HEK293 (cell line): ENCODE measurements around the gene GAPDHS.

Source experiments
- CTCF ChIA-PET: fragments of 350-600 bp; formaldehyde crosslinking; extraction: SDS; loops from one replicate; lab custom pipeline; 2021; ENCODE audit warnings: antibody characterized with exemption; lab: Yijun Ruan, JAX
- POLR2A ChIA-PET: fragments of 300-600 bp; formaldehyde crosslinking; extraction: SDS; loops from one replicate; lab custom pipeline; 2020; ENCODE audit warnings: antibody characterized with exemption, inconsistent platforms; lab: Yijun Ruan, JAX
- H3K27ac ChIP-seq: fragments of 200-500 bp; sonication (Bioruptor generic); 2 replicates; pipeline ENCODE4 v1.5.1; 2014; ENCODE audit warnings: low read depth, low read length, control low read depth, inconsistent platforms; ENCODE audit errors: extremely low read depth
- H3K36me3 ChIP-seq, 2 experiments: fragments of 200-500 bp in 1 of 2; sonication (Bioruptor generic) in 1 of 2; 1 replicate in 1 of 2; 2 replicates in 1 of 2; pipeline ENCODE4 v1.5.1; 2014 to 2017; ENCODE audit warnings: inconsistent platforms in 2 of 2, low read length in 2 of 2; ENCODE audit not compliant: control insufficient read depth in 2 of 2, insufficient read depth in 1 of 2
- H3K4me1 ChIP-seq: fragments of 200-500 bp; sonication (Bioruptor generic); 2 replicates; pipeline ENCODE4 v1.5.1; 2014; ENCODE audit warnings: mild to moderate bottlenecking, low read length, inconsistent platforms; ENCODE audit not compliant: control insufficient read depth, insufficient read depth
- H3K4me3 ChIP-seq: 2 replicates; pipeline ENCODE4 v1.5.1; 2011; ENCODE audit warnings: low read depth, mild to moderate bottlenecking, control low read depth, low read length, moderate library complexity
- H3K9me3 ChIP-seq: fragments of 200-500 bp; sonication (Bioruptor generic); 2 replicates; pipeline ENCODE4 v1.5.1; 2014; ENCODE audit warnings: low read depth, low read length, inconsistent platforms; ENCODE audit not compliant: control insufficient read depth, insufficient read depth
- GLIS2 ChIP-seq: fragments of 450-650 bp; formaldehyde crosslinking; IDR thresholded peaks from 2 replicates; pipeline ENCODE4 v1.5.1; 2016; ENCODE audit warnings: missing biosample characterization, missing genetic modification characterization
- KLF1 ChIP-seq: fragments of 450-650 bp; formaldehyde crosslinking; IDR thresholded peaks from 2 replicates; pipeline ENCODE4 v1.5.1; 2016; ENCODE audit warnings: missing biosample characterization, missing genetic modification characterization
- KLF7 ChIP-seq: fragments of 450-650 bp; formaldehyde crosslinking; IDR thresholded peaks from 2 replicates; pipeline ENCODE4 v1.5.1; 2016; ENCODE audit warnings: missing biosample characterization, missing genetic modification characterization, borderline replicate concordance
- KLF8 ChIP-seq: fragments of 450-650 bp; formaldehyde crosslinking; IDR thresholded peaks from 2 replicates; pipeline ENCODE4 v1.5.1; 2016; ENCODE audit warnings: missing biosample characterization, missing genetic modification characterization
- OSR2 ChIP-seq: fragments of 450-650 bp; formaldehyde crosslinking; IDR thresholded peaks from 2 replicates; pipeline ENCODE4 v1.5.1; 2016; ENCODE audit warnings: missing biosample characterization, missing genetic modification characterization
- OVOL3 ChIP-seq: fragments of 450-650 bp; formaldehyde crosslinking; IDR thresholded peaks from 2 replicates; pipeline ENCODE4 v1.5.1; 2016; ENCODE audit warnings: missing biosample characterization, missing genetic modification characterization
- PRDM1 ChIP-seq: fragments of 450-650 bp; formaldehyde crosslinking; IDR thresholded peaks from 2 replicates; pipeline ENCODE4; 2016; ENCODE audit warnings: missing biosample characterization, missing genetic modification characterization
- TSHZ1 ChIP-seq: fragments of 450-650 bp; formaldehyde crosslinking; IDR thresholded peaks from 2 replicates; pipeline ENCODE4 v1.5.1; 2016; ENCODE audit warnings: missing biosample characterization, missing genetic modification characterization, borderline replicate concordance
- YY2 ChIP-seq: fragments of 450-650 bp; formaldehyde crosslinking; IDR thresholded peaks from 2 replicates; pipeline ENCODE4 v1.5.1; 2016; ENCODE audit warnings: missing biosample characterization, missing genetic modification characterization
- ZBTB1 ChIP-seq: fragments of 450-650 bp; formaldehyde crosslinking; IDR thresholded peaks from 2 replicates; pipeline ENCODE4 v1.5.1; 2016; ENCODE audit warnings: missing biosample characterization, missing genetic modification characterization
- ZBTB10 ChIP-seq: fragments of 450-650 bp; formaldehyde crosslinking; IDR thresholded peaks from 2 replicates; pipeline ENCODE4 v1.5.1; 2016; ENCODE audit warnings: missing biosample characterization, missing genetic modification characterization
- ZBTB20 ChIP-seq: fragments of 450-650 bp; formaldehyde crosslinking; IDR thresholded peaks from 2 replicates; pipeline ENCODE4 v1.5.1; 2016; ENCODE audit warnings: missing biosample characterization, missing genetic modification characterization
- ZBTB21 ChIP-seq: fragments of 450-650 bp; formaldehyde crosslinking; IDR thresholded peaks from 2 replicates; pipeline ENCODE4 v1.5.1; 2017; ENCODE audit warnings: missing biosample characterization, missing genetic modification characterization
- ZBTB49 ChIP-seq: fragments of 450-650 bp; formaldehyde crosslinking; IDR thresholded peaks from 2 replicates; pipeline ENCODE4 v1.5.1; 2016; ENCODE audit warnings: missing biosample characterization, missing genetic modification characterization, low read depth
- ZBTB7A ChIP-seq: fragments of 450-650 bp; formaldehyde crosslinking; IDR thresholded peaks from 2 replicates; pipeline ENCODE4 v1.5.1; 2016; ENCODE audit warnings: low read depth, missing biosample characterization, missing genetic modification characterization
- ZNF146 ChIP-seq: fragments of 450-650 bp; formaldehyde crosslinking; IDR thresholded peaks from 2 replicates; pipeline ENCODE4 v1.5.1; 2016; ENCODE audit warnings: missing biosample characterization, missing genetic modification characterization
- ZNF23 ChIP-seq: fragments of 450-650 bp; formaldehyde crosslinking; IDR thresholded peaks from 2 replicates; pipeline ENCODE4 v1.5.1; 2016; ENCODE audit warnings: missing biosample characterization, missing genetic modification characterization, borderline replicate concordance
- ZNF24 ChIP-seq: fragments of 450-650 bp; formaldehyde crosslinking; IDR thresholded peaks from 2 replicates; pipeline ENCODE4 v1.5.1; 2016; ENCODE audit warnings: missing biosample characterization, missing genetic modification characterization
- ZNF302 ChIP-seq: fragments of 450-650 bp; formaldehyde crosslinking; IDR thresholded peaks from 2 replicates; pipeline ENCODE4 v1.5.1; 2016; ENCODE audit warnings: missing biosample characterization, missing genetic modification characterization, low read depth
- ZNF335 ChIP-seq: fragments of 450-650 bp; formaldehyde crosslinking; conservative IDR thresholded peaks from 2 replicates; pipeline ENCODE4 v1.5.1; 2016; ENCODE audit warnings: missing biosample characterization, missing genetic modification characterization
- ZNF341 ChIP-seq: fragments of 450-650 bp; formaldehyde crosslinking; IDR thresholded peaks from 2 replicates; pipeline ENCODE4; 2016; ENCODE audit warnings: low read depth, missing biosample characterization, missing genetic modification characterization
- ZNF362 ChIP-seq: fragments of 450-650 bp; formaldehyde crosslinking; IDR thresholded peaks from 2 replicates; pipeline ENCODE4 v1.5.1; 2016; ENCODE audit warnings: missing biosample characterization, missing genetic modification characterization
- ZNF473 ChIP-seq: fragments of 450-650 bp; formaldehyde crosslinking; IDR thresholded peaks from 2 replicates; pipeline ENCODE4 v1.5.1; 2017; ENCODE audit warnings: missing biosample characterization, missing genetic modification characterization
- ZNF571 ChIP-seq: fragments of 450-650 bp; formaldehyde crosslinking; IDR thresholded peaks from 2 replicates; pipeline ENCODE4 v1.5.0; 2017; ENCODE audit warnings: missing biosample characterization, missing genetic modification characterization
- ZNF623 ChIP-seq: fragments of 450-650 bp; formaldehyde crosslinking; IDR thresholded peaks from 2 replicates; pipeline ENCODE4 v1.5.1; 2016; ENCODE audit warnings: missing biosample characterization, missing genetic modification characterization
- ZNF768 ChIP-seq: fragments of 450-650 bp; formaldehyde crosslinking; IDR thresholded peaks from 2 replicates; pipeline ENCODE4 v1.5.1; 2018; ENCODE audit warnings: missing biosample characterization, mild to moderate bottlenecking, missing genetic modification characterization
- ZNF837 ChIP-seq: fragments of 450-650 bp; formaldehyde crosslinking; IDR thresholded peaks from 2 replicates; pipeline ENCODE4 v1.5.1; 2016; ENCODE audit warnings: missing biosample characterization, missing genetic modification characterization
- ZSCAN16 ChIP-seq: fragments of 450-650 bp; formaldehyde crosslinking; IDR thresholded peaks from 2 replicates; pipeline ENCODE4 v1.5.1; 2016; ENCODE audit warnings: missing biosample characterization, missing genetic modification characterization

The GAPDHS gene

GRCh38 chr19:35545001-35545854 is 12.0 kb downstream of the GAPDHS start, which contains the start of gene TMEM147:
TMEM147 (plus strand) TSS chr19:35545626; CDS start chr19:35545740, 114 bp downstream.
- H3K4me3 ChIP-seq = peak within 1 kb of the TSS; percentile 62
- H3K36me3 ChIP-seq = peaks cover 50 to 62% of the 10 kb centered on the region in 2 experiments
- ChIA-PET POLR2A (interaction anchor here (1.0 to 2.6 kb wide), 6 partner anchors 10 to 595 kb away, joined by 3 to 14 read pairs (median 4); partner anchors contain the start of genes CAPNS1 and COX6B1), CTCF (interaction anchor here (0.6 to 2.5 kb wide), 6 partner anchors 11 to 193 kb away, joined by 3 to 17 read pairs (median 5); no protein-coding TSS in a partner anchor)
- H3K9me3 ChIP-seq = no peaks in the 10 kb centered on the region
- H3K27ac ChIP-seq = peak within 1 kb of the TSS; percentile 94
- peaks cover 16% of the 10 kb centered on the region for H3K4me1 ChIP-seq
- TF ChIP-seq ZNF335 (peak; percentile 98), ZNF768 (tag by site-specific recombination) (no peak; the same call in 1 of the 2 replicates), ZNF837 (tag by site-specific recombination) (no peak), ZNF23 (tag by site-specific recombination) (no peak), OSR2 (tag by site-specific recombination) (peak; percentile 70), ZNF302 (no peak), ZNF24 (tag by site-specific recombination) (peak; percentile 80; the same call in 1 of the 2 replicates), ZNF341 (no peak), ZNF146 (tag by site-specific recombination) (peak; percentile 39), ZNF571 (tag by site-specific recombination) (no peak), ZNF362 (tag by site-specific recombination) (no peak), ZBTB10 (tag by site-specific recombination) (peak; percentile 89), TSHZ1 (peak; percentile 51; the same call in 1 of the 2 replicates), KLF8 (tag by site-specific recombination) (peak; percentile 95), ZBTB20 (tag by site-specific recombination) (peak; percentile 97), KLF1 (tag by site-specific recombination) (peak; percentile 43; the same call in 1 of the 2 replicates), ZNF473 (no peak), ZBTB7A (tag by site-specific recombination) (no peak; the same call in 1 of the 2 replicates), OVOL3 (tag by site-specific recombination) (no peak; the same call in 1 of the 2 replicates), ZSCAN16 (tag by site-specific recombination) (peak; percentile 28; the same call in 1 of the 2 replicates), GLIS2 (tag by site-specific recombination) (peak; percentile 99), PRDM1 (tag by site-specific recombination) (no peak), YY2 (peak; percentile 29), ZBTB21 (tag by site-specific recombination) (peak; percentile 95), ZBTB1 (tag by site-specific recombination) (peak; percentile 51), ZBTB49 (tag by site-specific recombination) (no peak; the same call in 1 of the 2 replicates), KLF7 (tag by site-specific recombination) (peak; percentile 52; the same call in 1 of the 2 replicates), ZNF623 (peak; percentile 6; the same call in 1 of the 2 replicates)
